Psoas muscle (tissue), 8 donors: ENCODE results near the gene TAPBPL. TPM values are rescaled to one million over a fixed set of nuclear protein-coding genes. Genes with fewer than 3 reads are reported as not detected.
"Not testable (repeated sequence)": the region's sequence is repeated elsewhere in the genome, so short reads cannot be mapped to it uniquely, and the experiment has no call there.

Source experiments
- ATAC-seq, 4 donors: fragments of 200-7000 bp; cut with Tn5 transposase; one replicate each; pipeline ENCODE4 v1.9.1; 2020; ENCODE audit warnings: moderate library complexity in 3 of 4, mild to moderate bottlenecking in 2 of 4
- DNase-seq, 2 donors: peaks; one replicate each; pipeline ENCODE4 v3.0.0-alpha.2; 2020
- H3K27ac ChIP-seq: fragments of 200-600 bp; one replicate; pipeline ENCODE4 v1.8.0; 2022
- H3K27me3 ChIP-seq, 3 donors: fragments of 200-600 bp in 1 of 3; one replicate each; pipeline versions ENCODE4 v1.6.1 to v1.8.0; 2013 to 2022; ENCODE audit warnings: low read length in 2 of 3, mild to moderate bottlenecking in 2 of 3, moderate library complexity in 1 of 3; ENCODE audit not compliant: insufficient read depth in 3 of 3
- H3K36me3 ChIP-seq, 2 donors: fragments of 200-600 bp in 1 of 2; one replicate each; pipeline versions ENCODE4 v1.6.1 to v1.8.0; 2013 to 2022; ENCODE audit warnings: low read depth in 1 of 2, mild to moderate bottlenecking in 1 of 2, moderate library complexity in 1 of 2; ENCODE audit not compliant: insufficient read depth in 1 of 2
- H3K4me1 ChIP-seq: fragments of 200-600 bp; one replicate; pipeline ENCODE4 v1.8.0; 2022
- H3K4me3 ChIP-seq: fragments of 200-600 bp; one replicate; pipeline ENCODE4 v1.8.0; 2022; ENCODE audit warnings: mild to moderate bottlenecking
- H3K9me3 ChIP-seq: fragments of 200-600 bp; one replicate; pipeline ENCODE4 v1.8.0; 2022
- CTCF ChIP-seq: fragments of 200-600 bp; IDR thresholded peaks from one replicate; pipeline ENCODE4 v1.8.0; 2022; ENCODE audit warnings: antibody characterized with exemption
- whole genome bisulfite sequencing, 3 donors: extraction: QIAGEN DNeasy Blood & Tissue Kit; methylation state at CpG; one replicate each; pipeline versions ENCODE4 v1.1.6 to v1.1.7; 2013; 5-methylcytosine and 5-hydroxymethylcytosine counted together
- intact Hi-C, 2 donors: fragments of 100-400 bp; cut with DNase I; formaldehyde crosslinking; loops; one replicate each; pipeline versions ENCODE4 v1.11.0 to v1.14.2; 2022
- polyA plus RNA-seq, 3 donors: library from polyadenylated mRNA; stranded (reverse); fragments of 200-250 nt; gene quantifications; one replicate each; pipeline ENCODE4 v1.2.3, GENCODE V29; 2013
- total RNA-seq, 4 donors: library from RNA; stranded (reverse); fragmentation: NEBNext Ultra II Directional in 2 of 4; extraction: Animal tissue kit (Norgen Biotek cat#: 25700) in 2 of 4; gene quantifications; one replicate each; pipeline versions ENCODE4 v1.2.1 to v1.2.4, GENCODE V29; 2021 to 2023
- donor health status: healthy with polysubstance abuse.
- donor health status: DM: no; HTN: no; CAD: no; lungs with moderate emphysema.
- donor health status: Bipolar disorder and iron deficiency.
- donor health status: healthy.
- donor health status: DM: yes; HTN: yes; CAD: no.
- donor health status: DM: no; HTN: no; CAD: no.
- donor health status: DM: no; HTN: no; CAD: no.
- donor health status: DM: yes; HTN: yes; CAD: no.

Gene TAPBPL
- total and polyA plus RNA-seq, 7 donors, result 4.6 to 11.3 (median 7.7) TPM

- Histone ChIP-seq H3K36me3 (peaks cover 6 to 56% of the 10 kb centered on the region in 2 donors), H3K27ac (peak within 1 kb of the TSS; percentile 99), H3K27me3 (no peaks in the 10 kb centered on the region), H3K4me1 (peaks cover 21% of the 10 kb centered on the region), H3K4me3 (peak within 1 kb of the TSS; percentile 89), H3K9me3 (no peaks in the 10 kb centered on the region)
- intact Hi-C loops, result loop anchor here in 1 of 2 donors (1.0 to 10.0 kb wide), 3 partner anchors 23 to 191 kb away; partner anchors contain the start of genes GAPDH, VAMP1 and ZNF384
- TF ChIP-seq CTCF, result peak; percentile 22
- WGBS, 3 donors, result 0 to 1% (median 1%) methylated on average over 47 to 49 of the region's 49 CpGs
- ATAC-seq (peak; percentile 94), DNase-seq (peak; percentile 94 to 97)
Observed at GRCh38 chr12:6493497-6494257, 41.8 kb downstream of the TAPBPL start, which contains the start of gene NCAPD2. NCAPD2 (plus strand) TSS chr12:6494102; CDS start chr12:6495099, 997 bp downstream.

DNA sequence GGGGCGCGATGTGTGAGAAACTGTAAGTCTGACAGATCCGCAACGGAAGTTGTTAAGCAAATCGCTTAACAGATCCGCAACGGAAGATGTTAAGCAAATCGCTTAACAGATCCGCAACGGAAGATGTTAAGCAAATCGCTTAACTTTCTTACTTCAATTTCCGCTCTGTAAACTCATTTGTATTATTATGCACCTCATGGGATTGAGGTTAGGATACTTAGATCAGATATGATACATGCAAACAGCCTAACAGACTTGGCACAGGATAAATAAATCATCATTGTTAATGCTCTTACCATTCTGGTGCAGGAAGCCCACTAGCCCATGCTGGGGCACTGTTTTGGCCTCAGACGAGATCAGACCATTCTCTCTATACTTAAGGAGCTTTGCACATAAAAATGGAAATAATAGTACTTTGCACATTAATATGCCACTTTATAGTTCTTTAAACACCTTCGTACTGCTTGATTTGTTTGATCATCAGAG is 42.5 kb downstream of the TAPBPL start:
- no peak for ATAC-seq
- WGBS, 3 donors, result 1 to 2% (median 2%) methylated on average over 14 of the region's 14 CpGs
- DNase-seq, result no peak
- intact Hi-C loops, result loop anchor here in 1 of 2 donors (5.0 to 10.0 kb wide), 2 partner anchors 38 to 190 kb away; partner anchors contain the start of genes GAPDH and ZNF384
- Histone ChIP-seq H3K4me3 (peak overlapping the region; percentile 89), H3K36me3 (peaks cover 6 to 62% of the 10 kb centered on the region in 2 donors), H3K4me1 (peaks cover 21% of the 10 kb centered on the region), H3K27me3 (no peaks in the 10 kb centered on the region), H3K27ac (peak overlapping the region; percentile 99), H3K9me3 (no peaks in the 10 kb centered on the region)
- no peak for TF ChIP-seq CTCF

DNA sequence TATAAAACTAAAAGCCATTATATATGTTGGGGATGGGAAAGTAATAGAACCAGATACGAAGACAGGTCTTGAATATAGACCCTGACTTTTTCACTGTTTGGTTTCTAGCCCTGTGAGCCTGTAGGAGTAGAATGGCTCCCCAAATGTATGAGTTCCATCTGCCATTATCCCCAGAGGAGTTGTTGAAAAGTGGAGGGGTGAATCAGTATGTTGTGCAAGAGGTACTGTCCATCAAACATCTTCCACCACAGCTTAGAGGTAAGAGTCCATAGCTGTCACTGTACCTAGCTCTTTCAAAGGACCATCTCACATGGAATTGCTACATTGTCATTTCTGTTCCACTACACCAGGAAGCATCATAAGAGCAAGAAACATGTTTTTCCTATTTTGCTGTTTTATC is 43.1 kb downstream of the TAPBPL start:
- intact Hi-C loops, result loop anchor here in 1 of 2 donors (5.0 to 10.0 kb wide), 2 partner anchors 37 to 190 kb away; partner anchors contain the start of genes GAPDH and ZNF384
- whole genome bisulfite sequencing, 3 donors, result 46 to 50% (median 48%) methylated on average over 1 of the region's 1 CpG
- H3K36me3 ChIP-seq, result peaks cover 6 to 69% of the 10 kb centered on the region in 2 donors

GRCh38 chr12:6497291-6497690 is 45.4 kb downstream of the TAPBPL start:
- peaks cover 18% of the 10 kb centered on the region for H3K4me1 ChIP-seq
- WGBS, 3 donors, result 80 to 88% (median 83%) methylated on average over 3 of the region's 3 CpGs
- H3K9me3 ChIP-seq, ATAC-seq, H3K27me3 ChIP-seq, DNase-seq, H3K4me3 ChIP-seq, H3K27ac ChIP-seq: not testable (repeated sequence)
- intact Hi-C loops, result loop anchor here in 1 of 2 donors (10.0 kb wide), 1 partner anchor 188 kb away; the partner anchor contains the start of gene ZNF384
- H3K36me3 ChIP-seq, result peaks cover 2 to 60% of the 10 kb centered on the region in 2 donors

More for the DNA sequence above, 43.1 kb downstream of the TAPBPL start:
- no peak for DNase-seq
- H3K4me3 ChIP-seq, result peak overlapping the region; percentile 89
- H3K9me3 ChIP-seq, result no peaks in the 10 kb centered on the region
- no peak overlapping the region for H3K27ac ChIP-seq
- H3K27me3 ChIP-seq, result no peaks in the 10 kb centered on the region
- peaks cover 21% of the 10 kb centered on the region for H3K4me1 ChIP-seq
- no peak for TF ChIP-seq CTCF
- no peak for ATAC-seq

- no peaks in the 10 kb centered on the region for H3K27me3 ChIP-seq
- intact Hi-C loops, result no loop called here
- TF ChIP-seq CTCF, result no peak
- H3K9me3 ChIP-seq, result no peaks in the 10 kb centered on the region
- 89 to 94% (median 91%) methylated on average over 2 of the region's 2 CpGs for WGBS, 3 donors
- DNase-seq (no peak), ATAC-seq (no peak)
- peaks cover 0 to 70% of the 10 kb centered on the region in 2 donors for H3K36me3 ChIP-seq
- H3K4me3 ChIP-seq, result no peak overlapping the region
- H3K27ac ChIP-seq, result no peak overlapping the region
- H3K4me1 ChIP-seq, result peaks cover 3% of the 10 kb centered on the region
Observed at GRCh38 chr12:6500466-6500865, 48.6 kb downstream of the TAPBPL start.
